CD8-positive, alpha-beta memory T cell (primary cell): Measurements from ENCODE around the gene PLXNB2. TPM values are rescaled to one million over a fixed set of nuclear protein-coding genes. Genes with fewer than 3 reads are reported as not detected.

ENCODE experiments used
- CTCF ChIA-PET: fragments of 350-600 bp; sonication (Branson Sonifier 250); formaldehyde crosslinking; loops from one replicate; lab custom pipeline; 2021; ENCODE audit warnings: antibody characterized with exemption; lab: Charles Lee
- POLR2A ChIA-PET: fragments of 350-600 bp; sonication (Branson Sonifier 250); formaldehyde crosslinking; loops from one replicate; lab custom pipeline; 2021; ENCODE audit warnings: antibody characterized with exemption; lab: Charles Lee
- DNase-seq, 5 donors: peaks; one replicate each; pipeline versions ENCODE4 v3.0.0 to v3.0.0-alpha.2; 2020 to 2022; ENCODE audit warnings: mixed read lengths in 1 of 5
- H3K27ac ChIP-seq: one replicate; pipeline ENCODE4 v1.7.0; 2013; ENCODE audit warnings: low read depth, mild to moderate bottlenecking, low read length, moderate library complexity
- H3K27me3 ChIP-seq: 2 replicates; pipeline ENCODE4 v1.7.0; 2013; ENCODE audit warnings: low read length, mild to moderate bottlenecking; ENCODE audit not compliant: insufficient read depth, poor library complexity, severe bottlenecking
- H3K36me3 ChIP-seq: 2 replicates; pipeline ENCODE4 v1.7.0; 2013; ENCODE audit warnings: mild to moderate bottlenecking, low read length, moderate library complexity; ENCODE audit not compliant: insufficient read depth
- H3K4me1 ChIP-seq: 2 replicates; pipeline ENCODE4 v1.7.0; 2013; ENCODE audit warnings: mild to moderate bottlenecking, low read length, moderate library complexity; ENCODE audit not compliant: insufficient read depth
- H3K4me3 ChIP-seq: 2 replicates; pipeline ENCODE4 v1.7.0; 2013; ENCODE audit warnings: mild to moderate bottlenecking, low read length
- H3K9me3 ChIP-seq: 2 replicates; pipeline ENCODE4 v1.7.0; 2013; ENCODE audit warnings: mild to moderate bottlenecking, low read length
- H3K27ac Mint-ChIP-seq, 8 donors: one replicate each; pipeline ENCODE4 v1.8.0; 2020 to 2021; ENCODE audit warnings: mixed read lengths in 8 of 8, mild to moderate bottlenecking in 6 of 8, inconsistent platforms in 3 of 8, moderate library complexity in 3 of 8
- H3K27me3 Mint-ChIP-seq, 2 donors: one replicate each; pipeline ENCODE4 v1.8.0; 2020 to 2021; ENCODE audit warnings: mixed read lengths in 2 of 2, mild to moderate bottlenecking in 1 of 2, moderate library complexity in 1 of 2
- H3K36me3 Mint-ChIP-seq, 3 donors: one replicate each; pipeline ENCODE4 v1.8.0; 2020 to 2021; ENCODE audit warnings: mixed read lengths in 3 of 3, inconsistent platforms in 1 of 3, mild to moderate bottlenecking in 1 of 3
- H3K4me1 Mint-ChIP-seq, 3 donors: one replicate each; pipeline ENCODE4 v1.8.0; 2020 to 2021; ENCODE audit warnings: mixed read lengths in 3 of 3, inconsistent platforms in 1 of 3, mild to moderate bottlenecking in 1 of 3
- H3K4me3 Mint-ChIP-seq, 7 donors: one replicate each; pipeline ENCODE4 v1.8.0; 2020 to 2021; ENCODE audit warnings: mixed read lengths in 7 of 7, mild to moderate bottlenecking in 6 of 7, moderate library complexity in 4 of 7, inconsistent platforms in 2 of 7
- H3K9me3 Mint-ChIP-seq, 5 donors: one replicate each; pipeline ENCODE4 v1.8.0; 2020 to 2022; ENCODE audit warnings: mixed read lengths in 5 of 5, mild to moderate bottlenecking in 3 of 5, moderate library complexity in 2 of 5, inconsistent platforms in 1 of 5
- polyA plus RNA-seq: library from polyadenylated mRNA; unstranded; fragments of 300-500 nt; fragmentation: Illumina TruSeq; gene quantifications from one replicate; pipeline ENCODE4 v1.2.3, GENCODE V29; 2021
- total RNA-seq, 2 experiments: library from RNA; stranded (reverse); gene quantifications; one replicate each; pipeline ENCODE4 v1.2.3, GENCODE V29; 2021

Gene PLXNB2
- total and polyA plus RNA-seq, 3 experiments from 2014 or later: 0.17 to 14.4 (median 13.4) TPM

DNA sequence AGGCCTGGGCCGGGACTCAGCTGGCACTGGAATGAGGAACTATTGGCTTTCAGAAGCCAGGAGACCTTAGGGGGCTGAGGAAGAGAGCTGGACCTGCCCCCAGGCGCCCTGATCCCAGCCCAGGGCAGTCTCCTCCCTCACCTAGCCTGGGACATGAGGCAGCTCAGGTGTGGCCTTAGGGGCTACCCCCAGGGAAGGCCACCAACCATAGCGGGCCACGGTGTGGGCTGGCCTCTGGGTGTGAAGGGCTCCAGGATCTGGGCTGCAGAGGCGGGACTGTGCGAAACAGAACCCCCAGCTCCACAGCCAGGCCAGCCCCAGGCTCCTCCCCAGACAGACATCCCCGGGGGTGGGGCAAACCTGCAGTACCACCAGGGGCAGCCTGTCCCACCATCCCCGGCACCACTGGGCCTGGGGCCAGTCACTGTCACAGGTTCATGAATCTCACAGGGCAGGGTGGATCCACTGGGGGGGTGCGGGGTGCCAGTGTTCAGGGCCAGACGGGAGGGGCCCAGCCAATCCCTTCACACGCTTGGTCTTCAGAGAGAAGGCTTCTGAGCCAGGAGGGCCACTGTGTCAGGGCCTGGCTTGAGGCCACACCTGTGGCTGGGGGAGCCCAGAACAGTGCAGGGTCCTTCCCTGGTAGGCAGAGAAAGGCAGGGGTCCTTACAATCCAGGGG is 3.5 kb downstream of the PLXNB2 start:
- Mint-ChIP-seq H3K4me3 (no peak overlapping the region), H3K9me3 (no peaks in the 10 kb centered on the region), H3K36me3 (no peaks in the 10 kb centered on the region), H3K4me1 (peaks cover 0 to 10% (median 2%) of the 10 kb centered on the region in 3 donors), H3K27ac (peak overlapping the region in 1 of 8 donors; percentile 55), H3K27me3 (peaks cover 14 to 19% of the 10 kb centered on the region in 2 donors)
- DNase-seq: no peak
- no peaks in the 10 kb centered on the region for H3K4me1 ChIP-seq
- peaks cover 9% of the 10 kb centered on the region for H3K27me3 ChIP-seq
- H3K36me3 ChIP-seq: no peaks in the 10 kb centered on the region
- CTCF ChIA-PET: interaction anchor here (1.1 kb wide), 1 partner anchor 28 kb away, joined by 4 read pairs; no protein-coding TSS in a partner anchor
- H3K4me3 ChIP-seq: no peak overlapping the region
- H3K27ac ChIP-seq: no peak overlapping the region
- no peaks in the 10 kb centered on the region for H3K9me3 ChIP-seq
- POLR2A ChIA-PET: interaction anchor here (0.5 kb wide), 1 partner anchor 65 kb away, joined by 3 read pairs; no protein-coding TSS in a partner anchor

DNA sequence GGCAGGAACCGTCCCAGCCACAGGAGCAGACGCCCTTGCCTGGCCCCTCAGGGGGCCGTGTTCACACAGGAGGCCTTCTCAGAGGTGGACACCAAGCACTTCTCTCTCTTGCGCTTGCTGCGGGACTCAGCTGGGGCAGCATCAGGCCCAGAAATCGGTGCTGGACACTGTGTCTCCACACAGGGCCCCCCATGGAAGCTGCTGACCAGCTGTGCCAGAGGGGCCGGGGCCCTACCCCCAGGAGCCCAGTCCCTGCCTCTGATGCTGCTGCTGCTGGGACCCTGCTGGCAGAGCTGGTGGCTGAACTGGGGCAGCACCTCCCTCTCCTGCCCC is 4.0 kb downstream of the PLXNB2 start:
- Mint-ChIP-seq H3K27ac (no peak overlapping the region), H3K9me3 (no peaks in the 10 kb centered on the region), H3K4me3 (no peak overlapping the region), H3K4me1 (peaks cover 0 to 6% (median 0%) of the 10 kb centered on the region in 3 donors), H3K36me3 (no peaks in the 10 kb centered on the region), H3K27me3 (peaks cover 17 to 20% of the 10 kb centered on the region in 2 donors)
- ChIA-PET CTCF (interaction anchor here (1.1 kb wide), 1 partner anchor 27 kb away, joined by 4 read pairs; no protein-coding TSS in a partner anchor), POLR2A (no interaction called here)
- no peak overlapping the region for H3K4me3 ChIP-seq
- H3K9me3 ChIP-seq: no peaks in the 10 kb centered on the region
- no peak overlapping the region for H3K27ac ChIP-seq
- no peaks in the 10 kb centered on the region for H3K4me1 ChIP-seq
- H3K27me3 ChIP-seq: peaks cover 9% of the 10 kb centered on the region
- no peak for DNase-seq
- H3K36me3 ChIP-seq: no peaks in the 10 kb centered on the region

DNA sequence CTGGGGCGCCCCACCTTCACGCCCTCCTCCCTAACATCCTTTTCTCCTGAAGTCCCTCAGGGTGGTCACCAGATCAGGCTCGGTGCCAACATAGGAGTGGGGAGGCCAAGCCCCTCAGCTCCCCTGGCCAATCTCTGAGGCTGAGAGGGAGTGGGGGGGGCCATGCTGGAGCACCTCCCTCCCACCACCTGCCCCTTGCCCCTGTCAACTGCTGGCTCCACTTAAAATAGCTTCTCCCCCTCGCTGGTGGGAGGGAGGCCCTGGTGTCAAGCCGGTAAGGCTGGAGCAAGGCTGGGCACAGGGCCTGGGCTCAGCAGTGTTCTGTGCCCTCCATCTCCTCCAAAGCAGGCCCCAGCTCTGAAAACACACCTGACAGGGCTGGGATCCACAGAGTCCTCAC is 4.9 kb downstream of the PLXNB2 start:
- CTCF ChIA-PET: interaction anchor here (0.6 to 1.1 kb wide), 3 partner anchors 26 to 83 kb away, joined by 3 read pairs; no protein-coding TSS in a partner anchor
- no peaks in the 10 kb centered on the region for H3K36me3 ChIP-seq
- H3K4me3 ChIP-seq: no peak overlapping the region
- no peaks in the 10 kb centered on the region for H3K36me3 Mint-ChIP-seq
- H3K27me3 ChIP-seq: peaks cover 9% of the 10 kb centered on the region
- peaks cover 0 to 6% (median 0%) of the 10 kb centered on the region in 3 donors for H3K4me1 Mint-ChIP-seq
- no peak overlapping the region for H3K27ac Mint-ChIP-seq
- no peaks in the 10 kb centered on the region for H3K9me3 Mint-ChIP-seq
- H3K4me3 Mint-ChIP-seq: no peak overlapping the region
- no peaks in the 10 kb centered on the region for H3K9me3 ChIP-seq
- H3K27me3 Mint-ChIP-seq: peaks cover 21 to 23% of the 10 kb centered on the region in 2 donors
- H3K4me1 ChIP-seq: no peaks in the 10 kb centered on the region
- no peak for DNase-seq
- no peak overlapping the region for H3K27ac ChIP-seq
- POLR2A ChIA-PET: no interaction called here

DNA sequence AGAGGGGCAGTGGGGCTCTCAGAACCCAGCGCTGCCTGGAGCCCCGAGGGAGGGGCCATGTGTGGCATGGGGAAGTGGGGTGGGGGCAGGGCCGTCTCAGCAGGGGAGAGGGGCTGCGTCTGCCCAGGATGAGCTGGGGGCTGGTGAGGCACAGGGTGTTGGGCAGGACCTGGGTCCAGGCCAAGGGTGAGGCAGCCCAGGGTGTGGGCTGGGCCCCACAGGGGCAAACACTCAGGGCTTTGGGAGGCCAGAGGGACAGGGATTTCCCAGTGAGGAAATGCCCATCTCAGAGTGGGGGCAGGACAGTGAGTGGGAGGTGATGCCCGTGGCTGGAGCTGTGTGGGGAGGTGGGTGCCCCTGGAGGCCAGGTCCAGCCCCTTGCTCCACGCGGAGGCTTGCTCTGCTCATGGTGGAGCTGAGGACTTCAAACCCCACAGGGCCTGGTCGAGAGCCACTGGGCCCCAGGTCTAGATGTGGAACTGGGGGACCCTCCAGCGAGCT is 5.4 kb downstream of the PLXNB2 start:
- Mint-ChIP-seq H3K4me1 (peaks cover 0 to 6% (median 0%) of the 10 kb centered on the region in 3 donors), H3K36me3 (no peaks in the 10 kb centered on the region), H3K4me3 (no peak overlapping the region), H3K27me3 (peaks cover 21 to 26% of the 10 kb centered on the region in 2 donors), H3K9me3 (no peaks in the 10 kb centered on the region), H3K27ac (no peak overlapping the region)
- peaks cover 9% of the 10 kb centered on the region for H3K27me3 ChIP-seq
- POLR2A ChIA-PET: no interaction called here
- H3K36me3 ChIP-seq: no peaks in the 10 kb centered on the region
- CTCF ChIA-PET: interaction anchor here (0.8 to 1.1 kb wide), 2 partner anchors 26 to 84 kb away, joined by 3 read pairs; no protein-coding TSS in a partner anchor
- no peak for DNase-seq
- H3K4me3 ChIP-seq: no peak overlapping the region
- H3K27ac ChIP-seq: no peak overlapping the region
- no peaks in the 10 kb centered on the region for H3K9me3 ChIP-seq
- H3K4me1 ChIP-seq: no peaks in the 10 kb centered on the region

DNA sequence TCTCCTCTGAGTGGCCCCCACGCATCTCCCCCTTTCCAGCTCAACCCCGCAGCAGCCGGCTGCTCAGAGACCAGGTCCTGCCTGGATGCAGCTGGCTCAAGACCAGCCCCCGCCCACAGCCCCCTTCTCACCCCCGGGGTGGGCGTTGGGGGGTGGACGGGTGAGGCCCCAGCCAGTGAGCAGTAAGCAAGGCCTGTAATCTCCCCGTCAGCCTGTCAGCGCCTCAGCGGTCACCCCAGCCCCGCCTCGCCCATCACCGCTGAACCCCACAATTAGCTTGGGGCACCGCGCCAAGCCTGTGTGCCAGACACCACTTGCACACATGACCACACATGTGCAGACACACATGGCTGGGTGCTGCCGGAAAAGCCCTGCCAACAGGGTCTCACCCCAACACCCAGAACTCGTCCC is 5.9 kb downstream of the PLXNB2 start:
- Histone ChIP-seq H3K36me3 (no peaks in the 10 kb centered on the region), H3K4me3 (no peak overlapping the region), H3K27ac (no peak overlapping the region), H3K9me3 (no peaks in the 10 kb centered on the region), H3K4me1 (no peaks in the 10 kb centered on the region), H3K27me3 (peaks cover 9% of the 10 kb centered on the region)
- Mint-ChIP-seq H3K4me1 (peaks cover 0 to 6% (median 0%) of the 10 kb centered on the region in 3 donors), H3K36me3 (no peaks in the 10 kb centered on the region), H3K4me3 (no peak overlapping the region), H3K27ac (peak overlapping the region in 1 of 8 donors; percentile 29), H3K9me3 (no peaks in the 10 kb centered on the region), H3K27me3 (peaks cover 21 to 26% of the 10 kb centered on the region in 2 donors)
- CTCF ChIA-PET: no interaction called here
- no peak for DNase-seq
- POLR2A ChIA-PET: no interaction called here

DNA sequence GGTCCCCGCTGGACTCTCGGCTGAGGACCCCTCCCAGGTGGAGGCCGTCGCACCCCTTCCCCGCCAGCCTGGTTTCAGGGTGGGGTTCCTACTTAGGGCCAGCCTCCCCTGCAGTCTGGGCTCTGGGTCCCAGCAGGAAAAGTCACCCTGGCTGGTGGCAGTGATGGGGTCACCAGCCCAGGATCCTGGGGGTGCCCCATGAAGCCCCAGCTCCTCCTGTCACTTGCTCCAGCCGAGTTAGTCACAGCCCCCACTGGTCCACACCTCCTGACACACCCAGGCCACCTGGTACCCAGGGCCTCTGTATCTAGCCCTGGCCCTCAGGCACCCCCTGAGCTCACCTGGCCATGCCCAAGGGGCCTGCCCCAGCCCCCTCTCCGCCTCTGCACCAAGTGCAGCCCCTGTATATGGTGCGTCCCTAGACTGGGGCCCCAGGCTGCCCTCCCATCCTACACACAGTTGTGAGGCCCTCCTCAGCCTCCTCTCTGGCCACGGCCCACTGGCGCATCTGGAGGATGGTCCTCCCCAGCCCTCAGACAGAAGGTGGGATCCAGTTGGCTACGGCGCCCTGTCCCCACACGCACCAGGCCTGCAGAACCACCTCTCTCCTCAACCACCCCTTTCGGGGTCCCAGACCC is 6.7 kb downstream of the PLXNB2 start:
- no peaks in the 10 kb centered on the region for H3K4me1 ChIP-seq
- H3K4me3 ChIP-seq: no peak overlapping the region
- no peak overlapping the region for H3K27ac ChIP-seq
- H3K36me3 ChIP-seq: no peaks in the 10 kb centered on the region
- Mint-ChIP-seq H3K27me3 (peaks cover 16 to 20% of the 10 kb centered on the region in 2 donors), H3K27ac (no peak overlapping the region), H3K4me1 (no peaks in the 10 kb centered on the region), H3K36me3 (no peaks in the 10 kb centered on the region), H3K4me3 (no peak overlapping the region), H3K9me3 (no peaks in the 10 kb centered on the region)
- POLR2A ChIA-PET: no interaction called here
- CTCF ChIA-PET: no interaction called here
- peaks cover 5% of the 10 kb centered on the region for H3K27me3 ChIP-seq
- H3K9me3 ChIP-seq: no peaks in the 10 kb centered on the region
- DNase-seq: no peak

DNA sequence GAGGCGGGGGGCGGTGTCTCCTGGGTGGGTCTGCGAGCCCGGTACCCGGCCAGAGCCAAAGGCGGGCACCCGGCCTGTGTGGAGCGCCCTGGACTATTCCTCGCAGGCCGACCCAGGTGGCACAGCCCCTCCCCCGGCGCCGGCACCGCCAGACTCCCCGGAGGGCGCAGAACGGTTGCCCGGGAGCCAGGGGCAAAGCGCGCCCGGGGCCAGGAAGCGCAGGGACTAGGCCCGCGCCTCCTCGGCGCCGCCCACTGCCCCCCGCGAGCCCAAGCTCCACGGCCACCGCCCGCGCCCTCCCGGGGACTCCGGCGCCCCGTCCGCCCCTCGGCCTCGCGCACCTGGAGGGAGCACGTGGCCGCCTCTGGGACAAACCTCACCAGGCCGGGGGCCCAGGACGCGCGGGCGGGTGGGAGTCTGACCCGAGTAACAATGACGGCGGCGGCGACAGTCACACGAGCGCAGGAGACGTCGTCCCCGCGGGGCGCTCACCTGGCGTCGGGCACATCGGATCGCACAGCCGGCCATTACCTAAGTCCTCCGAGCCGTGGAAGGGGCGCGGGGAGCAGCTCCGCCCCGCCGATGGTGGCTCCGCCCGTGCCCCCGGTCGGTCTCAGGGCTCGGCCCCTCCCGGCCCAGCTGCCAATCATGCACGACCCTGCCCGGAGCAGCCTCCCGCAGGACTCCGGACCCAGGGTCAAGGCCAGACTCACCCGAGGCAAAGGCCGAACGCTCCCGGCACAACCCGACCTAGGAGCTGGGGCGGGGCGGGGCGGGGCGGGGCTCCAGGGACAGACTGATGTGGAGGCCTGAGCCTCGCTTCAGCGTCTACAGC is 7.4 kb downstream of the PLXNB2 start:
- DNase-seq: no peak
- H3K36me3 Mint-ChIP-seq: no peaks in the 10 kb centered on the region
- Histone ChIP-seq H3K27me3 (peaks cover 5% of the 10 kb centered on the region), H3K4me1 (no peaks in the 10 kb centered on the region), H3K4me3 (no peak overlapping the region), H3K9me3 (no peaks in the 10 kb centered on the region), H3K27ac (no peak overlapping the region), H3K36me3 (no peaks in the 10 kb centered on the region)
- no peaks in the 10 kb centered on the region for H3K4me1 Mint-ChIP-seq
- H3K27ac Mint-ChIP-seq: no peak overlapping the region
- POLR2A ChIA-PET: no interaction called here
- H3K9me3 Mint-ChIP-seq: no peaks in the 10 kb centered on the region
- CTCF ChIA-PET: no interaction called here
- peaks cover 16 to 24% of the 10 kb centered on the region in 2 donors for H3K27me3 Mint-ChIP-seq
- no peak overlapping the region for H3K4me3 Mint-ChIP-seq
